Gastrocnemius medialis (tissue), 4 donors: Measurements from ENCODE around the gene CCDC106. TPM values are rescaled to one million over a fixed set of nuclear protein-coding genes. Genes with fewer than 3 reads are reported as not detected.

Experiments
- ATAC-seq, 2 donors: fragments of 150-250 bp; one replicate each; pipeline ENCODE4 v1.9.1; 2016
- DNase-seq, 2 donors: peaks; one replicate each; pipeline ENCODE4 v3.0.0-alpha.2; 2019
- H3K27ac ChIP-seq, 4 donors: fragments of 200-600 bp; sonication (generic); 1 replicate in 1 of 4; 2 replicates in 3 of 4; pipeline ENCODE4 v1.5.1; 2016 to 2018; ENCODE audit warnings: mild to moderate bottlenecking in 2 of 4, moderate library complexity in 1 of 4
- H3K27me3 ChIP-seq, 3 donors: fragments of 200-600 bp; sonication (generic) in 2 of 3; 1 replicate in 1 of 3; 2 replicates in 2 of 3; pipeline versions ENCODE4 v1.5.1 to v1.6.0; 2016 to 2019; ENCODE audit warnings: mild to moderate bottlenecking in 1 of 3, moderate library complexity in 1 of 3
- H3K36me3 ChIP-seq, 2 donors: fragments of 200-600 bp; sonication (generic) in 1 of 2; one replicate each; pipeline ENCODE4 v1.5.1; 2017 to 2018
- H3K4me1 ChIP-seq, 2 donors: fragments of 200-600 bp; sonication (generic) in 1 of 2; one replicate each; pipeline ENCODE4 v1.5.1; 2016 to 2017; ENCODE audit warnings: mild to moderate bottlenecking in 2 of 2
- H3K4me3 ChIP-seq, 4 donors: fragments of 200-600 bp; sonication (generic) in 3 of 4; 1 replicate in 1 of 4; 2 replicates in 3 of 4; pipeline ENCODE4 v1.5.1; 2016 to 2019; ENCODE audit warnings: mild to moderate bottlenecking in 2 of 4
- H3K9me3 ChIP-seq, 3 donors: fragments of 200-600 bp; sonication (generic) in 2 of 3; 1 replicate in 1 of 3; 2 replicates in 2 of 3; pipeline ENCODE4 v1.5.1; 2016 to 2019
- CTCF ChIP-seq, 5 experiments: fragments of 450-650 bp in 3 of 5; fragments of 200-600 bp in 2 of 5; sonication (generic) in 2 of 5; IDR thresholded peaks in 4 of 5; conservative IDR thresholded peaks in 1 of 5; 1 replicate in 4 of 5; 2 replicates in 1 of 5; pipeline ENCODE4 v1.5.1; 2016 to 2019; ENCODE audit warnings: antibody characterized with exemption in 5 of 5, mild to moderate bottlenecking in 3 of 5, moderate library complexity in 3 of 5
- POLR2A ChIP-seq, 2 donors: fragments of 450-650 bp; IDR thresholded peaks; one replicate each; pipeline ENCODE4 v1.6.1; 2017; ENCODE audit warnings: antibody characterized with exemption in 2 of 2, mild to moderate bottlenecking in 2 of 2, moderate library complexity in 2 of 2
- in situ Hi-C, 4 donors: fragments of 200-750 bp; cut with MboI; loops; one replicate each; pipeline versions ENCODE4 v1.15.0 to v1.8.0; 2017; ENCODE audit warnings: low sequenced_read_pairs in 4 of 4
- intact Hi-C: fragments of 100-400 bp; cut with DNase I; formaldehyde crosslinking; loops from one replicate; pipeline ENCODE4 v1.15.1; 2023; ENCODE audit warnings: low total_unique reads
- total RNA-seq, 4 donors: library from RNA; depleted of rRNA; stranded (reverse); fragments of >200 nt; gene quantifications; one replicate each; pipeline versions ENCODE4 v1.1.0 to v1.2.3, GENCODE V29; 2016

CCDC106 gene
- total RNA-seq, 4 donors from 2014 or later, result 6.3 to 21.2 (median 12.6) TPM

GRCh38 chr19:55615543-55616394 lies 32.2 kb upstream of the CCDC106 start:
- intact Hi-C loops (no loop called here), in situ Hi-C loops (no loop called here)
- Histone ChIP-seq H3K36me3 (peaks cover 0 to 19% of the 10 kb centered on the region in 2 donors), H3K27me3 (no peaks in the 10 kb centered on the region), H3K27ac (no peak overlapping the region), H3K4me1 (peaks cover 37 to 43% of the 10 kb centered on the region in 2 donors), H3K9me3 (no peaks in the 10 kb centered on the region), H3K4me3 (no peak overlapping the region)
- TF ChIP-seq CTCF (IDR thresholded peaks at IDR 0.05 in 4 of 5, conservative IDR thresholded peaks at IDR 0.05 in 1 of 5) (no peak), POLR2A (IDR thresholded peaks at IDR 0.05) (no peak)
- ATAC-seq, result no peak
- DNase-seq, result no peak

- no peak for ATAC-seq
- Histone ChIP-seq H3K27ac (no peak overlapping the region), H3K36me3 (peaks cover 0 to 22% of the 10 kb centered on the region in 2 donors), H3K4me1 (peaks cover 34 to 41% of the 10 kb centered on the region in 2 donors), H3K27me3 (no peaks in the 10 kb centered on the region), H3K4me3 (no peak overlapping the region), H3K9me3 (no peaks in the 10 kb centered on the region)
- intact Hi-C loops, result no loop called here
- DNase-seq, result no peak
- TF ChIP-seq CTCF (IDR thresholded peaks at IDR 0.05 in 4 of 5, conservative IDR thresholded peaks at IDR 0.05 in 1 of 5) (no peak), POLR2A (IDR thresholded peaks at IDR 0.05) (no peak)
- in situ Hi-C loops, result no loop called here
These were observed 31.6 kb upstream of the CCDC106 start for GRCh38 chr19:55616395-55616875.

- intact Hi-C loops (no loop called here), in situ Hi-C loops (no loop called here)
- ATAC-seq, result no peak
- Histone ChIP-seq H3K27ac (peak overlapping the region in 3 of 4 donors; percentile 5 to 98 (median 43)), H3K36me3 (peaks cover 0 to 26% of the 10 kb centered on the region in 2 donors), H3K4me3 (no peak overlapping the region), H3K9me3 (no peaks in the 10 kb centered on the region), H3K4me1 (peaks cover 24 to 31% of the 10 kb centered on the region in 2 donors), H3K27me3 (no peaks in the 10 kb centered on the region)
- TF ChIP-seq POLR2A (IDR thresholded peaks at IDR 0.05) (no peak), CTCF (IDR thresholded peaks at IDR 0.05 in 4 of 5, conservative IDR thresholded peaks at IDR 0.05 in 1 of 5) (no peak)
- no peak for DNase-seq
These were observed 30.6 kb upstream of the CCDC106 start for GRCh38 chr19:55617426-55617825.

- H3K27me3 ChIP-seq, result no peaks in the 10 kb centered on the region
- intact Hi-C loops (no loop called here), in situ Hi-C loops (no loop called here)
- H3K36me3 ChIP-seq, result peaks cover 0 to 26% of the 10 kb centered on the region in 2 donors
- TF ChIP-seq POLR2A (IDR thresholded peaks at IDR 0.05) (no peak), CTCF (IDR thresholded peaks at IDR 0.05 in 4 of 5, conservative IDR thresholded peaks at IDR 0.05 in 1 of 5) (no peak)
- H3K4me1 ChIP-seq, result peaks cover 27 to 38% of the 10 kb centered on the region in 2 donors
- no peaks in the 10 kb centered on the region for H3K9me3 ChIP-seq
- no peak overlapping the region for H3K4me3 ChIP-seq
- H3K27ac ChIP-seq, result peak overlapping the region; percentile 31 to 99 (median 98)
- ATAC-seq (no peak), DNase-seq (no peak)
These were observed 29.6 kb upstream of the CCDC106 start for GRCh38 chr19:55618426-55618825.
